ENCODE measurements around the gene ACOT8. TPM values are rescaled to one million over a fixed set of nuclear protein-coding genes. Genes with fewer than 3 reads are reported as not detected.

Gene ACOT8
- total and polyA plus RNA-seq, 2 donors (not counting 3 experiments of a cell fraction or from before 2014, with no cell fraction given), result 15.5 to 50.9 TPM

- DNase-seq (ENCODE audit: low read depth, low spot score) (no peak), FAIRE-seq (peak; percentile 48)
- ChIA-PET POLR2A (no interaction called here), CTCF (no interaction called here)
- H3K27me3 ChIP-seq (ENCODE audit: control insufficient read depth in 2 of 2, insufficient read depth in 2 of 2, low read length in 2 of 2), result no peaks in the 10 kb centered on the region
- dilution Hi-C loops (cut with MboI; ENCODE audit: extremely low pct_ligation_motif_present, low sequenced_read_pairs) (no loop called here), intact Hi-C loops (cut with micrococcal nuclease) (no loop called here)
- H3K4me3 ChIP-seq (replicated peaks in 1 of 3; ENCODE audit: insufficient read depth in 1 of 3, low read depth in 1 of 3, low read length in 3 of 3), result no peak overlapping the region
- peaks cover 0 to 7% of the 10 kb centered on the region in 2 experiments for H3K36me3 ChIP-seq (ENCODE audit: control insufficient read depth in 2 of 2, extremely low read depth in 1 of 2, insufficient read depth in 2 of 2, low read length in 2 of 2)
- H3K4me1 ChIP-seq (ENCODE audit: control insufficient read depth, extremely low read depth, insufficient read depth, low read length), result no peaks in the 10 kb centered on the region
- H3K9me1 ChIP-seq (replicated peaks; ENCODE audit: control insufficient read depth, extremely low read depth, insufficient read depth, low read length), result no peaks in the 10 kb centered on the region
- no peak overlapping the region for H3K27ac ChIP-seq (ENCODE audit: insufficient read depth, low read depth, low read length)
- H3K9ac ChIP-seq (replicated peaks; ENCODE audit: extremely low read depth, insufficient read depth, low read length), result no peak overlapping the region
- H3K79me2 ChIP-seq (ENCODE audit: control insufficient read depth, insufficient read depth, low read length), result no peaks in the 10 kb centered on the region
- TF ChIP-seq POLR2AphosphoS5 (IDR thresholded peaks at IDR 0.05; ENCODE audit: insufficient read depth, low read depth, low read length) (no peak), FOS (IDR thresholded peaks at IDR 0.05; ENCODE audit: borderline replicate concordance, insufficient read depth, low read length) (no peak), JUN (IDR thresholded peaks at IDR 0.05; ENCODE audit: borderline replicate concordance, insufficient read depth, insufficient read length, low read depth) (no peak), GATA2 (IDR thresholded peaks at IDR 0.05; ENCODE audit: insufficient read depth, insufficient read length, low read depth, low read length) (no peak), MYC (IDR thresholded peaks at IDR 0.05; ENCODE audit: low read depth, low read length) (no peak), POLR2A (IDR thresholded peaks at IDR 0.05; ENCODE audit: low read depth, low read length) (no peak), EZH2 (IDR thresholded peaks at IDR 0.05; ENCODE audit: borderline replicate concordance, low read depth, low read length, severe bottlenecking) (no peak)
- TF ChIP-seq, protein P1, sequence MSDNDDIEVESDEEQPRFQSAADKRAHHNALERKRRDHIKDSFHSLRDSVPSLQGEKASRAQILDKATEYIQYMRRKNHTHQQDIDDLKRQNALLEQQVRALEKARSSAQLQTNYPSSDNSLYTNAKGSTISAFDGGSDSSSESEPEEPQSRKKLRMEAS (IDR thresholded peaks at IDR 0.05; ENCODE audit: insufficient read depth, insufficient read length), result no peak
- TF ChIP-seq, protein P2, sequence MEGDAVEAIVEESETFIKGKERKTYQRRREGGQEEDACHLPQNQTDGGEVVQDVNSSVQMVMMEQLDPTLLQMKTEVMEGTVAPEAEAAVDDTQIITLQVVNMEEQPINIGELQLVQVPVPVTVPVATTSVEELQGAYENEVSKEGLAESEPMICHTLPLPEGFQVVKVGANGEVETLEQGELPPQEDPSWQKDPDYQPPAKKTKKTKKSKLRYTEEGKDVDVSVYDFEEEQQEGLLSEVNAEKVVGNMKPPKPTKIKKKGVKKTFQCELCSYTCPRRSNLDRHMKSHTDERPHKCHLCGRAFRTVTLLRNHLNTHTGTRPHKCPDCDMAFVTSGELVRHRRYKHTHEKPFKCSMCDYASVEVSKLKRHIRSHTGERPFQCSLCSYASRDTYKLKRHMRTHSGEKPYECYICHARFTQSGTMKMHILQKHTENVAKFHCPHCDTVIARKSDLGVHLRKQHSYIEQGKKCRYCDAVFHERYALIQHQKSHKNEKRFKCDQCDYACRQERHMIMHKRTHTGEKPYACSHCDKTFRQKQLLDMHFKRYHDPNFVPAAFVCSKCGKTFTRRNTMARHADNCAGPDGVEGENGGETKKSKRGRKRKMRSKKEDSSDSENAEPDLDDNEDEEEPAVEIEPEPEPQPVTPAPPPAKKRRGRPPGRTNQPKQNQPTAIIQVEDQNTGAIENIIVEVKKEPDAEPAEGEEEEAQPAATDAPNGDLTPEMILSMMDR (IDR thresholded peaks at IDR 0.05; ENCODE audit: extremely low read depth in 1 of 2, insufficient read depth in 1 of 2, low read depth in 1 of 2, low read length in 2 of 2), result no peak
- no peak overlapping the region for H3K4me2 ChIP-seq (ENCODE audit: insufficient read depth, low read length)
- H2AFZ ChIP-seq (ENCODE audit: low read depth, low read length), result no peak overlapping the region
- no TSS peak for BruUV-seq (replicated peaks)
- H3K9me3 ChIP-seq (replicated peaks; ENCODE audit: control insufficient read depth, insufficient read depth, low read length), result no peaks in the 10 kb centered on the region
- H4K20me1 ChIP-seq (replicated peaks; ENCODE audit: control insufficient read depth, extremely low read depth, insufficient read depth, low read length), result no peaks in the 10 kb centered on the region
Measured at GRCh38 chr20:45872626-45873025, 15.4 kb upstream of the ACOT8 start.
